ENCODE data around the gene COA1. TPM values are rescaled to one million over a fixed set of nuclear protein-coding genes. Genes with fewer than 3 reads are reported as not detected.
"Not testable (repeated sequence)": the region's sequence is repeated elsewhere in the genome, so short reads cannot be mapped to it uniquely, and the experiment has no call there.

The COA1 gene
- total RNA-seq, 2 experiments from 2014 or later: 56.0 to 57.3 TPM

- not testable (repeated sequence) for H3K4me3 Mint-ChIP-seq; H3K27ac Mint-ChIP-seq; H3K27me3 Mint-ChIP-seq; DNase-seq; H3K9me3 Mint-ChIP-seq; H3K36me3 Mint-ChIP-seq (ENCODE audit: low read depth)
- ChIA-PET CTCF (interaction anchor here (1.0 to 2.5 kb wide), 4 partner anchors 35 to 153 kb away, joined by 3 to 9 read pairs (median 4); partner anchors contain the start of gene STK17A), POLR2A (interaction anchor here (0.6 to 0.9 kb wide), 2 partner anchors 23 to 152 kb away, joined by 3 read pairs; partner anchors contain the start of genes BLVRA and STK17A)
- peaks cover 22% of the 10 kb centered on the region for H3K4me1 Mint-ChIP-seq
Observed at GRCh38 chr7:43734575-43735332, 5.4 kb upstream of the COA1 start.

GRCh38 chr7:43731494-43731893, 2.2 kb upstream of the COA1 start:
- H3K9me3 Mint-ChIP-seq; H3K36me3 Mint-ChIP-seq (ENCODE audit: low read depth); DNase-seq; H3K4me3 Mint-ChIP-seq; H3K27ac Mint-ChIP-seq; H3K27me3 Mint-ChIP-seq: not testable (repeated sequence)
- H3K4me1 Mint-ChIP-seq: peaks cover 47% of the 10 kb centered on the region
- CTCF ChIA-PET: interaction anchor here (1.7 to 2.6 kb wide), 2 partner anchors 107 to 149 kb away, joined by 4 to 35 read pairs; partner anchors contain the start of gene STK17A
- POLR2A ChIA-PET: interaction anchor here (3.5 kb wide), 1 partner anchor 28 kb away, joined by 32 read pairs; the partner anchor contains the start of gene BLVRA

GRCh38 chr7:43729924-43730248, 563 bp upstream of the COA1 start:
- Mint-ChIP-seq H3K9me3 (no peaks in the 10 kb centered on the region), H3K36me3 (ENCODE audit: low read depth) (peaks cover 8% of the 10 kb centered on the region), H3K27me3 (no peaks in the 10 kb centered on the region), H3K4me3 (peak overlapping the region; percentile 91), H3K27ac (peak overlapping the region; percentile 73), H3K4me1 (peaks cover 45% of the 10 kb centered on the region)
- no peak for DNase-seq
- CTCF ChIA-PET: interaction anchor here (0.9 to 2.6 kb wide), 9 partner anchors 9 to 147 kb away, joined by 3 to 35 read pairs (median 10); partner anchors contain the start of genes BLVRA and STK17A
- POLR2A ChIA-PET: interaction anchor here (0.9 to 3.5 kb wide), 13 partner anchors 11 to 798 kb away, joined by 3 to 32 read pairs (median 4); partner anchors contain the start of genes BLVRA, DBNL, MRPL32 and PSMA2

GRCh38 chr7:43727494-43727893, 1.8 kb downstream of the COA1 start:
- CTCF ChIA-PET: interaction anchor here (0.7 to 1.2 kb wide), 2 partner anchors 111 to 116 kb away, joined by 3 to 5 read pairs; no protein-coding TSS in a partner anchor
- POLR2A ChIA-PET: no interaction called here
- Mint-ChIP-seq H3K27me3 (no peaks in the 10 kb centered on the region), H3K36me3 (ENCODE audit: low read depth) (peaks cover 12% of the 10 kb centered on the region), H3K9me3 (no peaks in the 10 kb centered on the region), H3K4me1 (peaks cover 44% of the 10 kb centered on the region), H3K27ac (no peak overlapping the region), H3K4me3 (peak overlapping the region; percentile 31)
- no peak for DNase-seq

GRCh38 chr7:43727003-43727402, 2.3 kb downstream of the COA1 start:
- DNase-seq: no peak
- ChIA-PET CTCF (interaction anchor here (1.2 kb wide), 1 partner anchor 112 kb away, joined by 5 read pairs; no protein-coding TSS in a partner anchor), POLR2A (no interaction called here)
- H3K4me1 Mint-ChIP-seq: peaks cover 44% of the 10 kb centered on the region
- no peaks in the 10 kb centered on the region for H3K27me3 Mint-ChIP-seq
- H3K36me3 Mint-ChIP-seq (ENCODE audit: low read depth): peaks cover 12% of the 10 kb centered on the region
- no peaks in the 10 kb centered on the region for H3K9me3 Mint-ChIP-seq
- no peak overlapping the region for H3K27ac Mint-ChIP-seq
- no peak overlapping the region for H3K4me3 Mint-ChIP-seq

- H3K27ac Mint-ChIP-seq: no peak overlapping the region
- peaks cover 12% of the 10 kb centered on the region for H3K36me3 Mint-ChIP-seq (ENCODE audit: low read depth)
- DNase-seq: no peak
- H3K4me3 Mint-ChIP-seq: no peak overlapping the region
- ChIA-PET POLR2A (no interaction called here), CTCF (interaction anchor here (1.2 kb wide), 1 partner anchor 144 kb away, joined by 4 read pairs; the partner anchor contains the start of gene STK17A)
- no peaks in the 10 kb centered on the region for H3K9me3 Mint-ChIP-seq
- H3K4me1 Mint-ChIP-seq: peaks cover 44% of the 10 kb centered on the region
- no peaks in the 10 kb centered on the region for H3K27me3 Mint-ChIP-seq
Observed at GRCh38 chr7:43726466-43726865, 2.9 kb downstream of the COA1 start.

GRCh38 chr7:43725251-43725650, 4.1 kb downstream of the COA1 start:
- peaks cover 14% of the 10 kb centered on the region for H3K36me3 Mint-ChIP-seq (ENCODE audit: low read depth)
- CTCF ChIA-PET: interaction anchor here (1.2 to 1.4 kb wide), 2 partner anchors 113 to 143 kb away, joined by 3 to 4 read pairs; partner anchors contain the start of gene STK17A
- POLR2A ChIA-PET: no interaction called here
- H3K27ac Mint-ChIP-seq: no peak overlapping the region
- DNase-seq: no peak
- no peak overlapping the region for H3K4me3 Mint-ChIP-seq
- H3K4me1 Mint-ChIP-seq: peaks cover 50% of the 10 kb centered on the region
- no peaks in the 10 kb centered on the region for H3K27me3 Mint-ChIP-seq
- no peaks in the 10 kb centered on the region for H3K9me3 Mint-ChIP-seq

GRCh38 chr7:43723007-43723341, 6.3 kb downstream of the COA1 start:
- peaks cover 23% of the 10 kb centered on the region for H3K36me3 Mint-ChIP-seq (ENCODE audit: low read depth)
- peaks cover 39% of the 10 kb centered on the region for H3K4me1 Mint-ChIP-seq
- H3K9me3 Mint-ChIP-seq: peaks cover 3% of the 10 kb centered on the region
- ChIA-PET POLR2A (interaction anchor here (1.0 to 3.0 kb wide), 2 partner anchors 140 to 151 kb away, joined by 3 to 18 read pairs; partner anchors contain the start of gene STK17A), CTCF (interaction anchor here (1.0 to 8.0 kb wide), 5 partner anchors 10 to 141 kb away, joined by 3 to 118 read pairs (median 4); partner anchors contain the start of gene STK17A)
- no peak overlapping the region for H3K27ac Mint-ChIP-seq
- DNase-seq: no peak
- no peak overlapping the region for H3K4me3 Mint-ChIP-seq
- no peaks in the 10 kb centered on the region for H3K27me3 Mint-ChIP-seq

- no peak for DNase-seq
- no peak overlapping the region for H3K4me3 Mint-ChIP-seq
- H3K36me3 Mint-ChIP-seq (ENCODE audit: low read depth): peaks cover 16% of the 10 kb centered on the region
- CTCF ChIA-PET: interaction anchor here (0.8 to 8.0 kb wide), 11 partner anchors 9 to 459 kb away, joined by 3 to 118 read pairs (median 3); partner anchors contain the start of genes COA1 and STK17A
- no peaks in the 10 kb centered on the region for H3K27me3 Mint-ChIP-seq
- no peak overlapping the region for H3K27ac Mint-ChIP-seq
- H3K4me1 Mint-ChIP-seq: peaks cover 31% of the 10 kb centered on the region
- POLR2A ChIA-PET: interaction anchor here (3.0 kb wide), 1 partner anchor 138 kb away, joined by 18 read pairs; the partner anchor contains the start of gene STK17A
- H3K9me3 Mint-ChIP-seq: peaks cover 3% of the 10 kb centered on the region
Observed at GRCh38 chr7:43721193-43721806, 8.0 kb downstream of the COA1 start.

- H3K27me3 Mint-ChIP-seq: no peaks in the 10 kb centered on the region
- POLR2A ChIA-PET: interaction anchor here (1.5 kb wide), 1 partner anchor 134 kb away, joined by 5 read pairs; the partner anchor contains the start of gene STK17A
- DNase-seq: no peak
- H3K27ac Mint-ChIP-seq: no peak overlapping the region
- H3K36me3 Mint-ChIP-seq (ENCODE audit: low read depth): peaks cover 28% of the 10 kb centered on the region
- H3K4me3 Mint-ChIP-seq: no peak overlapping the region
- CTCF ChIA-PET: interaction anchor here (8.0 kb wide), 1 partner anchor 134 kb away, joined by 118 read pairs; the partner anchor contains the start of gene STK17A
- peaks cover 28% of the 10 kb centered on the region for H3K4me1 Mint-ChIP-seq
- H3K9me3 Mint-ChIP-seq: peaks cover 5% of the 10 kb centered on the region
Observed at GRCh38 chr7:43716598-43716997, 12.7 kb downstream of the COA1 start.

- POLR2A ChIA-PET: interaction anchor here (1.5 kb wide), 1 partner anchor 133 kb away, joined by 5 read pairs; the partner anchor contains the start of gene STK17A
- H3K27ac Mint-ChIP-seq: not testable (repeated sequence)
Observed at GRCh38 chr7:43715966-43716365, 13.4 kb downstream of the COA1 start.

GRCh38 chr7:43711503-43711902, 17.8 kb downstream of the COA1 start:
- CTCF ChIA-PET: no interaction called here
- POLR2A ChIA-PET: interaction anchor here (1.7 kb wide), 1 partner anchor 123 kb away, joined by 3 read pairs; no protein-coding TSS in a partner anchor
- Mint-ChIP-seq H3K4me3 (no peak overlapping the region), H3K9me3 (peaks cover 14% of the 10 kb centered on the region), H3K27me3 (no peaks in the 10 kb centered on the region), H3K4me1 (peaks cover 7% of the 10 kb centered on the region), H3K36me3 (ENCODE audit: low read depth) (peaks cover 48% of the 10 kb centered on the region), H3K27ac (no peak overlapping the region)
- no peak for DNase-seq

More at GRCh38 chr7:43715966-43716365, 13.4 kb downstream of the COA1 start:
- H3K27me3 Mint-ChIP-seq, DNase-seq, H3K9me3 Mint-ChIP-seq, CTCF ChIA-PET, H3K4me3 Mint-ChIP-seq: not testable (repeated sequence)
- peaks cover 28% of the 10 kb centered on the region for H3K36me3 Mint-ChIP-seq (ENCODE audit: low read depth)
- peaks cover 24% of the 10 kb centered on the region for H3K4me1 Mint-ChIP-seq

- CTCF ChIA-PET, POLR2A ChIA-PET, H3K27me3 Mint-ChIP-seq, H3K27ac Mint-ChIP-seq, DNase-seq, H3K4me3 Mint-ChIP-seq: not testable (repeated sequence)
- peaks cover 59% of the 10 kb centered on the region for H3K36me3 Mint-ChIP-seq (ENCODE audit: low read depth)
- H3K9me3 Mint-ChIP-seq: peaks cover 24% of the 10 kb centered on the region
- peaks cover 20% of the 10 kb centered on the region for H3K4me1 Mint-ChIP-seq
Observed at GRCh38 chr7:43708055-43708454, 21.3 kb downstream of the COA1 start.

All from activated CD4-positive, alpha-beta memory T cell treated with anti-CD3 and anti-CD28 coated beads, Interleukin-2, amount 10 ng/mL, durations not matched to agents 7 days and 5 days (primary cell).